PFSK-1 (cell line): ENCODE measurements around the gene AP1M1.

Experiments used
- FOXP2 ChIP-seq: optimal IDR thresholded peaks from 2 replicates; pipeline ENCODE3; 2011; ENCODE audit warnings: borderline replicate concordance, control low read depth, inconsistent platforms; ENCODE audit not compliant: insufficient read depth; ENCODE audit errors: extremely low read length, extremely low read depth
- REST ChIP-seq, 2 experiments: IDR thresholded peaks; 2 replicates each; pipeline versions ENCODE4 v1.6.1 to v1.8.0; 2011 to 2012; ENCODE audit warnings: low read depth in 2 of 2, low read length in 2 of 2, control low read depth in 1 of 2, inconsistent platforms in 1 of 2, mild to moderate bottlenecking in 1 of 2, moderate library complexity in 1 of 2; ENCODE audit not compliant: insufficient read depth in 1 of 2
- SIN3A ChIP-seq: IDR thresholded peaks from 2 replicates; pipeline ENCODE4 v1.6.1; 2012; ENCODE audit warnings: mild to moderate bottlenecking, low read length, moderate library complexity, borderline replicate concordance; ENCODE audit not compliant: insufficient read depth
- TAF1 ChIP-seq: IDR thresholded peaks from 2 replicates; pipeline ENCODE4 v1.6.1; 2012; ENCODE audit warnings: low read length, control low read depth, borderline replicate concordance; ENCODE audit not compliant: insufficient read depth

DNA sequence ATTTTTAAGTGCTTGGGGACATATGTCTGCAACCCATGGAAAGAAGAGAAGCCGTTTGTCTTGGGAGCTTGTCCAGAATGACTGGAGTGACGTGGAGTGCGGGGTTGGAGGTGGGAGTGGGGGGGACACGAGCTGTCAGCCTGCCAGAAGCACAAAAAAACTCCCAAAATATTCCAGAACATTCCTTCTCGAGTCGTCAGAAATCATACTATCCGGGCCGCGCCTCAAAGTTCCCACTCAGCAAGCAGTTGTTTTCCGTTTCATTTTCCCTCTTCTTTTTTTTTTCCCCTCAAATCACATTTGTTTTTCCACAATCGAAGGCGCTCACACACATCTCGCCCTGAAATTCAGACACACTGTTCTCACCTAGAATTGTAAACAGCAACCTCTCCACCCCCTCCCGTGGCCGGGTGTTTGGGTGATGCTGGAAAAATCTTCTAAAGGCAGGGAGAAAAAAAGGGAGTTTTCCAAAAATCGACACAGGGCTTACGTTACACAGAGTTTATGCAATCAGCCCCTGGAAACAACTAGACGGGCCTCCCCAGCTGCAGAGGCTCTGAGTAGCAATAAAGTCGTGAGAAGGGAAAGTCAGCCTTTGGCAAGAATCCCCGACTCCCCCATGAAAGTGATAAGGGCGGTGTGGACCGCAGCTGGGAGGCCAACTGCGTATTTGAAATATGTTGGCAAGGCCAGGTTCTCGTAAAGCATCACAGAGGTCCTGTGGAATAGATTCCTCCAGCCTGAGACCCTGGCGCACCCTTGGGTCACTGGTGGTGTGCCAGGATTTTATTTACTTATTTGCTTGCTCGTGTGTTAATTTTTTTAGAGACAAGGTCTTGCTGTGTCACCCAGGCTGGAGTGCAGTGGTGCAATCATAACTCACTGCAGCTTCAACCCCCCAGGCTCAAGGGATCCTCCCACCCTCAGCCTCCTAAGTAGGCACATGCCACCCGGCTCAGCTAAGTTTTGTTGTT, 95.7 kb downstream of the AP1M1 start:
- TF ChIP-seq TAF1, result no peak
- TF ChIP-seq REST (IDR thresholded peaks at IDR 0.05; ENCODE audit: insufficient read depth in 1 of 2, low read depth in 2 of 2, low read length in 2 of 2), result no peak
- no peak for TF ChIP-seq FOXP2
- no peak for TF ChIP-seq SIN3A
